CD8-positive, alpha-beta memory T cell (primary cell): ENCODE data around the gene FAM107B. TPM values are rescaled to one million over a fixed set of nuclear protein-coding genes. Genes with fewer than 3 reads are reported as not detected.

ENCODE experiments used
- CTCF ChIA-PET: fragments of 350-600 bp; sonication (Branson Sonifier 250); formaldehyde crosslinking; loops from one replicate; lab custom pipeline; 2021; ENCODE audit warnings: antibody characterized with exemption; lab: Charles Lee
- POLR2A ChIA-PET: fragments of 350-600 bp; sonication (Branson Sonifier 250); formaldehyde crosslinking; loops from one replicate; lab custom pipeline; 2021; ENCODE audit warnings: antibody characterized with exemption; lab: Charles Lee
- DNase-seq, 5 donors: peaks; one replicate each; pipeline versions ENCODE4 v3.0.0 to v3.0.0-alpha.2; 2020 to 2022; ENCODE audit warnings: mixed read lengths in 1 of 5
- H3K27ac ChIP-seq: one replicate; pipeline ENCODE4 v1.7.0; 2013; ENCODE audit warnings: low read depth, mild to moderate bottlenecking, low read length, moderate library complexity
- H3K27me3 ChIP-seq: 2 replicates; pipeline ENCODE4 v1.7.0; 2013; ENCODE audit warnings: low read length, mild to moderate bottlenecking; ENCODE audit not compliant: insufficient read depth, poor library complexity, severe bottlenecking
- H3K36me3 ChIP-seq: 2 replicates; pipeline ENCODE4 v1.7.0; 2013; ENCODE audit warnings: mild to moderate bottlenecking, low read length, moderate library complexity; ENCODE audit not compliant: insufficient read depth
- H3K4me1 ChIP-seq: 2 replicates; pipeline ENCODE4 v1.7.0; 2013; ENCODE audit warnings: mild to moderate bottlenecking, low read length, moderate library complexity; ENCODE audit not compliant: insufficient read depth
- H3K4me3 ChIP-seq: 2 replicates; pipeline ENCODE4 v1.7.0; 2013; ENCODE audit warnings: mild to moderate bottlenecking, low read length
- H3K9me3 ChIP-seq: 2 replicates; pipeline ENCODE4 v1.7.0; 2013; ENCODE audit warnings: mild to moderate bottlenecking, low read length
- H3K27ac Mint-ChIP-seq, 8 donors: one replicate each; pipeline ENCODE4 v1.8.0; 2020 to 2021; ENCODE audit warnings: mixed read lengths in 8 of 8, mild to moderate bottlenecking in 6 of 8, inconsistent platforms in 3 of 8, moderate library complexity in 3 of 8
- H3K27me3 Mint-ChIP-seq, 2 donors: one replicate each; pipeline ENCODE4 v1.8.0; 2020 to 2021; ENCODE audit warnings: mixed read lengths in 2 of 2, mild to moderate bottlenecking in 1 of 2, moderate library complexity in 1 of 2
- H3K36me3 Mint-ChIP-seq, 3 donors: one replicate each; pipeline ENCODE4 v1.8.0; 2020 to 2021; ENCODE audit warnings: mixed read lengths in 3 of 3, inconsistent platforms in 1 of 3, mild to moderate bottlenecking in 1 of 3
- H3K4me1 Mint-ChIP-seq, 3 donors: one replicate each; pipeline ENCODE4 v1.8.0; 2020 to 2021; ENCODE audit warnings: mixed read lengths in 3 of 3, inconsistent platforms in 1 of 3, mild to moderate bottlenecking in 1 of 3
- H3K4me3 Mint-ChIP-seq, 7 donors: one replicate each; pipeline ENCODE4 v1.8.0; 2020 to 2021; ENCODE audit warnings: mixed read lengths in 7 of 7, mild to moderate bottlenecking in 6 of 7, moderate library complexity in 4 of 7, inconsistent platforms in 2 of 7
- H3K9me3 Mint-ChIP-seq, 5 donors: one replicate each; pipeline ENCODE4 v1.8.0; 2020 to 2022; ENCODE audit warnings: mixed read lengths in 5 of 5, mild to moderate bottlenecking in 3 of 5, moderate library complexity in 2 of 5, inconsistent platforms in 1 of 5
- polyA plus RNA-seq: library from polyadenylated mRNA; unstranded; fragments of 300-500 nt; fragmentation: Illumina TruSeq; gene quantifications from one replicate; pipeline ENCODE4 v1.2.3, GENCODE V29; 2021
- total RNA-seq, 2 experiments: library from RNA; stranded (reverse); gene quantifications; one replicate each; pipeline ENCODE4 v1.2.3, GENCODE V29; 2021

Gene FAM107B
- total and polyA plus RNA-seq, 3 experiments from 2014 or later, result 138 to 316 (median 143) TPM

DNA sequence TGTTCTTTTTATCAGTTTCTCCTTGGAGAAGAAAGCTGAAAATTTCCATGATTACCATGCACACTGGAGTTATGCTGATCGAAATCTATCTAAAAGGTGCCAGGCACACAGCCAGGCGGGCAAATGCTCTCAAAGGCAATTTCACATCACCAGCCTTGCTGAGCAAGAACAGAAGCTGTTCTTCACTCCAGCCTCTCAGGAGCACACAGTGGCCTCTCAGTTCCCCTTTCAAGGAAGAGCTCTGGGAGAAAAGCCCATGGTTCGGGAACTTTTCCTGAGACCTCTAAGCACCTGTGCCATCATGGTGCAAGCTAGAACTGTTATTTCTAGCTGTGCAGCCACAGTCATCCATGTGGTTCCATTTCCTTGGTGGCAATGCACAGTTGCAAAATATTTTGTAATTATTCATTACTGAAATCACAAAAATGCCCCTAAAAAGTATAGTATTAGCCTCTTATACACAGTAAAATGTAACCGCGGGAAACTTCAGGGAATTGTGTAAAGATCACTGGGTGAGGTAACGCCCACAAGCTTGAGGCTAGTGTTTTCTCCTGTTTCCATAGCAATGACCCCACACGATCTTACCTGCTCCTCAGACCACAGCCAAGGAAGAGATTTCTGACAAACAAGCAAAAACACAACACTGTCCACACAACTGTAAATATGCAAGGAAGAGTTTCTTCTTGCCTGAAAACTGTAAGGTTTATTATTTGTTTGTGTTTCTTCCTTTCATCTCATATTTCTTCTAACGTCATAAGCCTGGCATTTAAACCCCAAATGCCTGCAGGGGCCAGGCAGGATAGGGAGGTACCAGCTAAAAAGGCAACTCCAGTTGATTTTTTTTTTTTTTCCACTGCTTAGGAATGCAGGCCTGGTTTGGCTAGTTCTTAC is 121.2 kb downstream of the FAM107B start:
- H3K27me3 ChIP-seq, result no peaks in the 10 kb centered on the region
- H3K27ac Mint-ChIP-seq, result peak overlapping the region in 7 of 8 donors; percentile 10 to 91 (median 71)
- no peaks in the 10 kb centered on the region for H3K27me3 Mint-ChIP-seq
- no peaks in the 10 kb centered on the region for H3K9me3 Mint-ChIP-seq
- CTCF ChIA-PET, result interaction anchor here (0.9 to 1.2 kb wide), 3 partner anchors 30 to 117 kb away, joined by 3 read pairs; no protein-coding TSS in a partner anchor
- peak in 1 of 5 donors; percentile 52 for DNase-seq
- H3K4me3 ChIP-seq, result no peak overlapping the region
- no peaks in the 10 kb centered on the region for H3K9me3 ChIP-seq
- H3K4me3 Mint-ChIP-seq, result peak overlapping the region in 3 of 7 donors; percentile 30 to 48 (median 36)
- no peaks in the 10 kb centered on the region for H3K36me3 Mint-ChIP-seq
- POLR2A ChIA-PET, result no interaction called here
- no peaks in the 10 kb centered on the region for H3K36me3 ChIP-seq
- H3K27ac ChIP-seq, result no peak overlapping the region
- H3K4me1 ChIP-seq, result peaks cover 51% of the 10 kb centered on the region
- H3K4me1 Mint-ChIP-seq, result peaks cover 25 to 92% (median 90%) of the 10 kb centered on the region in 3 donors

DNA sequence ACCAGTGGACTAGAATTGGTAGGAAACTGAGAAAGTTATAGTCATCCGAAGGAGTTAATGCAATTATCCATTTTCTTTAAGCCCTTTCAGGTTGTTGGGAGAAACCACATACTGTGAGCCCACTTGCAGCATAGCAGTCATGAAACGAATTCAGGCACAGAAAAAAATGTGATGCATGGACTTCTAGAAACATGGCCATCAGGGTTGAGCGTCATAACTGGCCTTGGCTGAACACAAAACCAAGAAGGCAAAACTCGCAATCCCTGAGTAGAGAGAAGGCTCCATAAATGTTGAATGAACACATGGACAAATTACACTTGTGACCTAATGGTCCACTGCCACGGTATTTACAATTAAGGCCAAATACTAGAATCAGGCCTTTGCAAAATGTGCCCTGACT is 121.9 kb downstream of the FAM107B start:
- H3K36me3 ChIP-seq, result no peaks in the 10 kb centered on the region
- Mint-ChIP-seq H3K4me1 (peaks cover 27 to 92% (median 90%) of the 10 kb centered on the region in 3 donors), H3K27me3 (no peaks in the 10 kb centered on the region), H3K4me3 (no peak overlapping the region), H3K27ac (peak overlapping the region in 4 of 8 donors; percentile 10 to 91 (median 32)), H3K36me3 (no peaks in the 10 kb centered on the region), H3K9me3 (no peaks in the 10 kb centered on the region)
- no peaks in the 10 kb centered on the region for H3K27me3 ChIP-seq
- no peak overlapping the region for H3K4me3 ChIP-seq
- no peak for DNase-seq
- H3K4me1 ChIP-seq, result peaks cover 49% of the 10 kb centered on the region
- no peak overlapping the region for H3K27ac ChIP-seq
- POLR2A ChIA-PET, result no interaction called here
- no peaks in the 10 kb centered on the region for H3K9me3 ChIP-seq
- CTCF ChIA-PET, result no interaction called here

DNA sequence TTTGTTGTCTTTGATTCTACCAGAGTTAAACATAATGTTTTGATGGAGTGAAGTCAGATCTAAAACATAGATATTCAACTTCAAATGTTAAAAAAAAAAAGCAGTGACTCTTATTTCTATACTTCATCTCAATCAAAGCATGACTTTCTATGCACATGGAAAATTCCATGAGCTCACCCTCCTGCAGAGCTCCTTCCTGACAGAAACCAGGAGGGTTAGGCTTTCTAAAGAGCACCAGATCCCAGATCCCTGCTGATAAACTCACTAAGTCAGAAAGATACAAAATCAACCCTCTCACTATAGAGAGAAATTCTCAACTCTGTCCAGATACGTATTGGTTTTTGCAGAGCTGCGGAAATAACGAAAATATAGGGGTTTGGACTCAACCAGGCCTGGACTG is 122.6 kb downstream of the FAM107B start:
- Mint-ChIP-seq H3K4me1 (peaks cover 29 to 92% (median 88%) of the 10 kb centered on the region in 3 donors), H3K9me3 (no peaks in the 10 kb centered on the region), H3K36me3 (no peaks in the 10 kb centered on the region), H3K27ac (peak overlapping the region in 4 of 8 donors; percentile 0 to 69 (median 24)), H3K4me3 (no peak overlapping the region), H3K27me3 (no peaks in the 10 kb centered on the region)
- no peaks in the 10 kb centered on the region for H3K27me3 ChIP-seq
- peaks cover 53% of the 10 kb centered on the region for H3K4me1 ChIP-seq
- no peak for DNase-seq
- POLR2A ChIA-PET, result no interaction called here
- H3K4me3 ChIP-seq, result no peak overlapping the region
- H3K9me3 ChIP-seq, result no peaks in the 10 kb centered on the region
- H3K27ac ChIP-seq, result no peak overlapping the region
- CTCF ChIA-PET, result no interaction called here
- no peaks in the 10 kb centered on the region for H3K36me3 ChIP-seq

DNA sequence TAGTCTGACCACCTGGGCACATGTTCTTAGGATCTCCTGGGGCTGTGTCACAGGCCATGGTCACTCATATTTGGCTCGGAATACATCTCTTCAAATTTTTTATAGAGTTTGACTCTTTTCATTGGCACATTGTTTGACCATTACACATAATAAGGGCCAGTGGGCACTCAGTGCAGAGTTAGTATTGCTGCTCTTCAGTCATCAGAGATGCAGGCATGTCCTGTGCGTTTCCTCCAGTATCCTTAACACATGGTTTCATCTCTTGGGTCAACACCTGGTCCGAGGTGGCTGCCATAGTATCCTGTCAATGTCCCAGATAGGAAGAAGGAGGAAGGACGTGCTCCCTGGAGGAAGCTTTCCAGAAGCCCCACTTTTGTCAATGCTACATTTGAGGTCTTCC is 125.0 kb downstream of the FAM107B start:
- ChIA-PET CTCF (interaction anchor here (1.0 to 1.5 kb wide), 3 partner anchors 34 to 228 kb away, joined by 3 to 4 read pairs (median 4); no protein-coding TSS in a partner anchor), POLR2A (no interaction called here)
- Mint-ChIP-seq H3K4me1 (peaks cover 34 to 88% (median 80%) of the 10 kb centered on the region in 3 donors), H3K9me3 (no peaks in the 10 kb centered on the region), H3K27ac (peak overlapping the region; percentile 2 to 100 (median 99)), H3K4me3 (peak overlapping the region in 5 of 7 donors; percentile 1 to 55 (median 12)), H3K36me3 (no peaks in the 10 kb centered on the region), H3K27me3 (no peaks in the 10 kb centered on the region)
- Histone ChIP-seq H3K27ac (no peak overlapping the region), H3K27me3 (no peaks in the 10 kb centered on the region), H3K4me3 (no peak overlapping the region), H3K36me3 (no peaks in the 10 kb centered on the region), H3K4me1 (peaks cover 58% of the 10 kb centered on the region), H3K9me3 (no peaks in the 10 kb centered on the region)
- no peak for DNase-seq

DNA sequence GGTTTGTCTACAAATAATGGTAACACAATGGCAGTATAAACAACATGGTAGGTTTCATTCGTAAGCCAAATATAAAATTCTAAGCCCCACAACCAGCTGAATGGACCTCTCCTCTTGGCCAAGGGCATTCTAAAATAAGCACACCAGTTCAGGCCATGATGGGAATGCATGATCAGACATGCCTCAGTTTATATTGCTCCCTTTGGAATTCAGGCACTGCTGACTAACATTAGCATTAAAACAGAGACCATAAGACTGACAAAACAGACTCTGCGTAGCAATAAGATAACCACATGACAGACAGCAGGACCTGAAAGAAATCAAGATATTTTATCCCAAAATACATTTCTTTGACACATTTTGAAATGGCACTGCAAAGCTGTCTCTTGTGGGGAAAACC is 125.8 kb downstream of the FAM107B start:
- ChIA-PET CTCF (no interaction called here), POLR2A (interaction anchor here (0.9 to 1.5 kb wide), 3 partner anchors 9 to 93 kb away, joined by 3 to 5 read pairs (median 4); no protein-coding TSS in a partner anchor)
- Mint-ChIP-seq H3K27me3 (no peaks in the 10 kb centered on the region), H3K27ac (peak overlapping the region; percentile 97 to 100 (median 99)), H3K4me3 (peak overlapping the region; percentile 74 to 88 (median 85)), H3K9me3 (no peaks in the 10 kb centered on the region), H3K36me3 (no peaks in the 10 kb centered on the region), H3K4me1 (peaks cover 34 to 82% (median 72%) of the 10 kb centered on the region in 3 donors)
- H3K9me3 ChIP-seq, result no peaks in the 10 kb centered on the region
- no peaks in the 10 kb centered on the region for H3K27me3 ChIP-seq
- H3K27ac ChIP-seq, result peak overlapping the region; percentile 91
- H3K4me1 ChIP-seq, result peaks cover 50% of the 10 kb centered on the region
- peak overlapping the region; percentile 46 for H3K4me3 ChIP-seq
- no peak for DNase-seq
- no peaks in the 10 kb centered on the region for H3K36me3 ChIP-seq

DNA sequence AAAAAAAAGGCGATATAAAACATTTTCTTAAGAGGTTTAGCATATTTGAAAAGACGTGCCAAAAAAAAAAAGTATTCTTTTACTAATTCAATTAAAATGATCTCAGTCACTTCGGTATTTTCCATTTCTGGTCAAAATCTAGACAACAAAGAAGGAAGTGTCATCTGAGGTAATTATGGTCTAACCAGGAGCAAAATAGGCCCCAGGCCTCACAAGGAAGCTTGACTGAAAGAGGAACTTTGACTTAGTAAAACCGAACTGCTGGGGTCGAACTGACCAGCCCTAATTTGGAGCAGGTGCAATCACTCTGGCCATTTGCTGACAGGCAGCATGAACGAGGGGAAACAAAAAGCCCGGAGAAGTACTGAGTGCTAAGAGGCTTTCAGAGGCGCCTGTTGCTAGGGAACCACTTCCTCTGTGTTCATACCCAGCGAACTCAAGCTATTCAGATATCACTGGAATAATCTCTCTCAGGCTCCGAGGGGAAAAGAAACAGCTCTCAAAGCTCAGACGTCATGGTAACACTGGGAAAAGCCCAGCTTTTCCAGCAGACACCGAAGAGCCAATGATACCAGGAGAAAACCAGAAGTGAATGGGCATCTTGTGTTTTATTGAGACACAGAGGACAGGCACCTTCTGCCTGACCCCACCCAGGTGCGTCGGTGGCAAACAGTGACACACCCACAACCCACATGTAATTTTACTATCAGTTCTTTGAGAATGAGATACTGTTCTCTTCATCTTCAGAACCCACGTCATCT is 126.5 kb downstream of the FAM107B start:
- H3K27ac ChIP-seq, result peak overlapping the region; percentile 91
- DNase-seq, result peak; percentile 52 to 88 (median 80)
- H3K27me3 ChIP-seq, result no peaks in the 10 kb centered on the region
- Mint-ChIP-seq H3K4me1 (peaks cover 28 to 75% (median 64%) of the 10 kb centered on the region in 3 donors), H3K27ac (peak overlapping the region; percentile 97 to 100 (median 99)), H3K27me3 (no peaks in the 10 kb centered on the region), H3K36me3 (no peaks in the 10 kb centered on the region), H3K4me3 (peak overlapping the region; percentile 74 to 88 (median 85)), H3K9me3 (no peaks in the 10 kb centered on the region)
- H3K9me3 ChIP-seq, result no peaks in the 10 kb centered on the region
- H3K4me1 ChIP-seq, result peaks cover 42% of the 10 kb centered on the region
- H3K4me3 ChIP-seq, result peak overlapping the region; percentile 46
- H3K36me3 ChIP-seq, result no peaks in the 10 kb centered on the region
- ChIA-PET CTCF (interaction anchor here (1.0 kb wide), 1 partner anchor 230 kb away, joined by 3 read pairs; the partner anchor contains the start of gene SUV39H2), POLR2A (interaction anchor here (0.6 to 1.5 kb wide), 6 partner anchors 10 to 105 kb away, joined by 3 to 5 read pairs (median 4); no protein-coding TSS in a partner anchor)

DNA sequence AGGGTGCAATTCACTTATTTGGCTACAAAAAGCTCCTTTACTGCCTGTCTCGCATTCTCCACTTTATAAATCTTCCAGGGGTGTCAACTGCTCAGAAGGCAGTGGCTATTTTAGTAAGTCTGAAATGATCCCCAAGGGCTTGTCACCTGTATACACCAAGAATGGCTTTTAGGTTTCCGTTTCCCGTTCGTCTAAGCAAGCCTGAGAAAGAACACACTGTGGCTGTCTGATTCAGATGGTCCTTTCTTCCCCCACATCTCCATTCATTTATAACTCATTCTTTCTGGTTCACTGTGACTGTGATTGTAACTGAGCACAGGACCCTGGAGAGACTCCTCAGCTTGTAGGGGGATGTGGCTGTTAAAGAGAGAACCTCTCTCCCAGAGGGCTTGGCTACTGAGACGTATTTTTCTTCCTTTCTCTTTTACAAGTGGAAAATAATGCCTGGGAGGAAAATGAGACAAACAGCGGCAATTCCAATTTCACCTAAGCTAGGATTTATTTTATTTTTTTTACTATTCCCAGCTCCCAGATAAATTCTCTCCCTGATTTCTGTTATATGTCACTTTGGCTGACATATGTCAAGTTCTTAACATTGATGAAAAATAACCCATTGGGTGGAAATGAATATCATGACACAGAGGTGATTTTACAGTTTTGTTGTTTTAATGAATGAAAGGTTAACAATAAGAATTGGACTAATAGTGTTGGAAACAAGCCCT is 129.3 kb downstream of the FAM107B start:
- Mint-ChIP-seq H3K27ac (peak overlapping the region in 5 of 8 donors; percentile 62 to 90 (median 86)), H3K9me3 (no peaks in the 10 kb centered on the region), H3K36me3 (peaks cover 0 to 8% (median 0%) of the 10 kb centered on the region in 3 donors), H3K4me1 (peaks cover 28 to 52% (median 41%) of the 10 kb centered on the region in 3 donors), H3K4me3 (peak overlapping the region in 2 of 7 donors; percentile 7 to 14), H3K27me3 (no peaks in the 10 kb centered on the region)
- no peak for DNase-seq
- Histone ChIP-seq H3K36me3 (no peaks in the 10 kb centered on the region), H3K4me3 (no peak overlapping the region), H3K27ac (no peak overlapping the region), H3K27me3 (no peaks in the 10 kb centered on the region), H3K4me1 (peaks cover 34% of the 10 kb centered on the region), H3K9me3 (no peaks in the 10 kb centered on the region)
- CTCF ChIA-PET, result no interaction called here
- POLR2A ChIA-PET, result interaction anchor here (0.6 kb wide), 1 partner anchor 10 kb away, joined by 3 read pairs; no protein-coding TSS in a partner anchor
